ENCODE results near the gene ZNF639. TPM values are rescaled to one million over a fixed set of nuclear protein-coding genes. Genes with fewer than 3 reads are reported as not detected.

ZNF639 gene
- total RNA-seq, 4 donors from 2014 or later = 9.0 to 42.1 (median 21.9) TPM

GRCh38 chr3:179333084-179333483 is 10.3 kb downstream of the ZNF639 start:
- TF ChIP-seq POLR2AphosphoS5 (IDR thresholded peaks at IDR 0.05) = no peak
- TF ChIP-seq CTCF (IDR thresholded peaks at IDR 0.05) = no peak
- TF ChIP-seq POLR2A (IDR thresholded peaks at IDR 0.05) = no peak
- TF ChIP-seq EP300 (IDR thresholded peaks at IDR 0.05; ENCODE audit: low read depth) = no peak
- no peaks in the 10 kb centered on the region for H3K9me3 ChIP-seq
- intact Hi-C loops (cut with DNase I; ENCODE audit: low total_unique reads) (no loop called here), in situ Hi-C loops (cut with MboI; ENCODE audit: low pct_ligation_motif_present in 1 of 4, low pct_unique_long_range_greater_than_20kb in 1 of 4, low sequenced_read_pairs in 3 of 4) (no loop called here)
- no peaks in the 10 kb centered on the region for H3K27me3 ChIP-seq
- no peak overlapping the region for H3K27ac ChIP-seq
- WGBS, 2 donors (ENCODE audit: low coverage in 1 of 2) = 81 to 86% methylated on average over 2 of the region's 2 CpGs
- peaks cover 0 to 55% (median 21%) of the 10 kb centered on the region in 4 donors for H3K36me3 ChIP-seq
- H3K4me3 ChIP-seq = no peak overlapping the region
- DNase-seq = no peak
- no peaks in the 10 kb centered on the region for H3K4me1 ChIP-seq

GRCh38 chr3:179336345-179336929 is 13.6 kb downstream of the ZNF639 start:
- DNase-seq = no peak
- Histone ChIP-seq H3K27me3 (no peaks in the 10 kb centered on the region), H3K36me3 (peaks cover 0 to 31% (median 8%) of the 10 kb centered on the region in 4 donors), H3K27ac (no peak overlapping the region), H3K9me3 (no peaks in the 10 kb centered on the region), H3K4me1 (no peaks in the 10 kb centered on the region), H3K4me3 (no peak overlapping the region)
- intact Hi-C loops (cut with DNase I; ENCODE audit: low total_unique reads) (no loop called here), in situ Hi-C loops (cut with MboI; ENCODE audit: low pct_ligation_motif_present in 1 of 4, low pct_unique_long_range_greater_than_20kb in 1 of 4, low sequenced_read_pairs in 3 of 4) (no loop called here)
- 33 to 85% methylated on average over 1 of the region's 1 CpG for WGBS, 2 donors (ENCODE audit: low coverage in 1 of 2)
- TF ChIP-seq CTCF (IDR thresholded peaks at IDR 0.05) = no peak
- TF ChIP-seq POLR2A (IDR thresholded peaks at IDR 0.05) = no peak
- TF ChIP-seq POLR2AphosphoS5 (IDR thresholded peaks at IDR 0.05) = no peak
- no peak for TF ChIP-seq EP300 (IDR thresholded peaks at IDR 0.05; ENCODE audit: low read depth)

GRCh38 chr3:179347345-179348194 is 24.7 kb downstream of the ZNF639 start, which contains the start of gene MFN1:
Gene MFN1 (plus strand): TSS chr3:179347709. CDS start chr3:179348852, 1,143 bp downstream.
- Histone ChIP-seq H3K4me3 (peak within 1 kb of the TSS; percentile 55 to 80 (median 70)), H3K27ac (peak within 1 kb of the TSS; percentile 87 to 94 (median 91)), H3K4me1 (peaks cover 6 to 17% (median 7%) of the 10 kb centered on the region in 4 donors), H3K27me3 (no peaks in the 10 kb centered on the region), H3K36me3 (peaks cover 0 to 21% (median 7%) of the 10 kb centered on the region in 4 donors), H3K9me3 (no peaks in the 10 kb centered on the region)
- peak; percentile 85 to 92 (median 88) for TF ChIP-seq POLR2AphosphoS5 (IDR thresholded peaks at IDR 0.05)
- peak; percentile 70 for TF ChIP-seq POLR2A (IDR thresholded peaks at IDR 0.05)
- no peak for TF ChIP-seq CTCF (IDR thresholded peaks at IDR 0.05)
- intact Hi-C loops (cut with DNase I; ENCODE audit: low total_unique reads) = loop anchor here (5.0 to 10.0 kb wide), 2 partner anchors 105 to 217 kb away; partner anchors contain the start of genes ACTL6A and GNB4
- DNase-seq = peak; percentile 95
- in situ Hi-C loops (cut with MboI; ENCODE audit: low pct_ligation_motif_present in 1 of 4, low pct_unique_long_range_greater_than_20kb in 1 of 4, low sequenced_read_pairs in 3 of 4) = no loop called here
- 0% methylated on average over 34 of the region's 63 CpGs; no CpG with 5 or more reads in 1 of the 2 donors for WGBS, 2 donors (ENCODE audit: low coverage in 1 of 2)
